ENCODE data around the gene AMY1B.
"Not testable (repeated sequence)": the region's sequence is repeated elsewhere in the genome, so short reads cannot be mapped to it uniquely, and the experiment has no call there.

AMY1B gene
- long read RNA-seq, result 0 reads

- H3K27ac ChIP-seq (replicated peaks); H3K27me3 ChIP-seq (ENCODE audit: insufficient read depth, poor library complexity, severe bottlenecking); H3K4me3 ChIP-seq (replicated peaks; ENCODE audit: insufficient read depth, low read length); DNase-seq (ENCODE audit: low read depth in 1 of 2, low spot score in 1 of 2): not testable (repeated sequence)
These were observed at the start of gene AMY1B for GRCh38 chr1:103696110-103696509. Gene AMY1B (minus strand): TSS chr1:103696210. CDS start chr1:103695639, 571 bp downstream.

GRCh38 chr1:103745040-103745439, 49.0 kb upstream of the AMY1B start:
- DNase-seq (ENCODE audit: low read depth in 1 of 2, low spot score in 1 of 2); H3K27me3 ChIP-seq (ENCODE audit: insufficient read depth, poor library complexity, severe bottlenecking); H3K27ac ChIP-seq (replicated peaks); H3K4me3 ChIP-seq (replicated peaks; ENCODE audit: insufficient read depth, low read length): not testable (repeated sequence)

DNA sequence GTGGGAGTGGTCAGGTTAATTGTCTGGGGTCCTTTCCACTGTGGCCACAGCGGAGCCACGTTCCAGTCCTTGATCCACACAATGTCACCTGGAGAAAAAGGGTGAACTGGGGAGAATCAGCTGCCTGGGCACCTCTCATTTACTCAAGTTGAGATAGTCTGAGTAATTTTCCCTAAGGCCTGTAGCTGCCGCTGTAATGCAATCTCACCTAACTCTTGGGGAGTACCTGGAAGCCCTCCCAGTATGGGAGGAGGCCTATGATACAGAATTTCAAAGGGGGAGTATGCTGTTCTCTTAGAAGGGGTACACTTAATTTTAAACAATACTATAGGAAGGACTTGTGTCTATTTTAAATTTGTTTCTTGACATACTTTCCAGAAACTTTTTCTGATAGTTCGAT, 48.4 kb upstream of the AMY1B start:
- DNase-seq (ENCODE audit: low read depth in 1 of 2, low spot score in 1 of 2); H3K27ac ChIP-seq (replicated peaks); H3K27me3 ChIP-seq (ENCODE audit: insufficient read depth, poor library complexity, severe bottlenecking); H3K4me3 ChIP-seq (replicated peaks; ENCODE audit: insufficient read depth, low read length): not testable (repeated sequence)

GRCh38 chr1:103738031-103738430, 42.0 kb upstream of the AMY1B start:
- not testable (repeated sequence) for DNase-seq (ENCODE audit: low read depth in 1 of 2, low spot score in 1 of 2); H3K27ac ChIP-seq (replicated peaks); H3K27me3 ChIP-seq (ENCODE audit: insufficient read depth, poor library complexity, severe bottlenecking); H3K4me3 ChIP-seq (replicated peaks; ENCODE audit: insufficient read depth, low read length)

DNA sequence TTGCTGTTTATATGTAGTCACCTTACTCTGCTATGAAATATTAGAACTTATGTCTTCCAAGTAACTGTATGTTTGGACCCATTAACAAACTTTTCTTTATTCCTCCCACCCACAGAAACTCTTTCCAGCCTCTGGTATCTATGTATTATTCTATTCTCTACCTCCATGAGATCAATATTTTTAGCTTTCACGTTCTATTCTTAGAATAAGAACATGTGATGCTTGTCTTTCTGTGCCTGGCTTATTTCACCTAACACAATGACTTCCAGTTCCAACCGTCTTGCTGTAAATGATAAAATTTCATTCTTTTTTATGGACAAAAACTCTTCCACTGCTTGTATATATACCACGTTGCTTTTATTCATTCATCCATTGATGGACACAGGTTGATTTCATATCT, 39.3 kb upstream of the AMY1B start:
- DNase-seq (ENCODE audit: low read depth in 1 of 2, low spot score in 1 of 2); H3K27me3 ChIP-seq (ENCODE audit: insufficient read depth, poor library complexity, severe bottlenecking); H3K27ac ChIP-seq (replicated peaks); H3K4me3 ChIP-seq (replicated peaks; ENCODE audit: insufficient read depth, low read length): not testable (repeated sequence)

- H3K27me3 ChIP-seq (ENCODE audit: insufficient read depth, poor library complexity, severe bottlenecking); H3K4me3 ChIP-seq (replicated peaks; ENCODE audit: insufficient read depth, low read length); H3K27ac ChIP-seq (replicated peaks); DNase-seq (ENCODE audit: low read depth in 1 of 2, low spot score in 1 of 2): not testable (repeated sequence)
These were observed 25.5 kb upstream of the AMY1B start for GRCh38 chr1:103721473-103721872.

- not testable (repeated sequence) for H3K27me3 ChIP-seq (ENCODE audit: insufficient read depth, poor library complexity, severe bottlenecking); H3K27ac ChIP-seq (replicated peaks); DNase-seq (ENCODE audit: low read depth in 1 of 2, low spot score in 1 of 2); H3K4me3 ChIP-seq (replicated peaks; ENCODE audit: insufficient read depth, low read length)
These were observed 21.4 kb upstream of the AMY1B start for GRCh38 chr1:103717404-103717803.

GRCh38 chr1:103710381-103710780, 14.4 kb upstream of the AMY1B start:
- H3K27me3 ChIP-seq (ENCODE audit: insufficient read depth, poor library complexity, severe bottlenecking); H3K27ac ChIP-seq (replicated peaks); H3K4me3 ChIP-seq (replicated peaks; ENCODE audit: insufficient read depth, low read length); DNase-seq (ENCODE audit: low read depth in 1 of 2, low spot score in 1 of 2): not testable (repeated sequence)

- H3K27me3 ChIP-seq (ENCODE audit: insufficient read depth, poor library complexity, severe bottlenecking); H3K4me3 ChIP-seq (replicated peaks; ENCODE audit: insufficient read depth, low read length); DNase-seq (ENCODE audit: low read depth in 1 of 2, low spot score in 1 of 2); H3K27ac ChIP-seq (replicated peaks): not testable (repeated sequence)
These were observed 11.7 kb upstream of the AMY1B start for GRCh38 chr1:103707670-103708069.

DNA sequence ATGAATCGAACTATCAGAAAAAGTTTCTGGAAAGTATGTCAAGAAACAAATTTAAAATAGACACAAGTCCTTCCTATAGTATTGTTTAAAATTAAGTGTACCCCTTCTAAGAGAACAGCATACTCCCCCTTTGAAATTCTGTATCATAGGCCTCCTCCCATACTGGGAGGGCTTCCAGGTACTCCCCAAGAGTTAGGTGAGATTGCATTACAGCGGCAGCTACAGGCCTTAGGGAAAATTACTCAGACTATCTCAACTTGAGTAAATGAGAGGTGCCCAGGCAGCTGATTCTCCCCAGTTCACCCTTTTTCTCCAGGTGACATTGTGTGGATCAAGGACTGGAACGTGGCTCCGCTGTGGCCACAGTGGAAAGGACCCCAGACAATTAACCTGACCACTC, 5.2 kb upstream of the AMY1B start:
- not testable (repeated sequence) for DNase-seq (ENCODE audit: low read depth in 1 of 2, low spot score in 1 of 2); H3K27me3 ChIP-seq (ENCODE audit: insufficient read depth, poor library complexity, severe bottlenecking); H3K4me3 ChIP-seq (replicated peaks; ENCODE audit: insufficient read depth, low read length); H3K27ac ChIP-seq (replicated peaks)

DNA sequence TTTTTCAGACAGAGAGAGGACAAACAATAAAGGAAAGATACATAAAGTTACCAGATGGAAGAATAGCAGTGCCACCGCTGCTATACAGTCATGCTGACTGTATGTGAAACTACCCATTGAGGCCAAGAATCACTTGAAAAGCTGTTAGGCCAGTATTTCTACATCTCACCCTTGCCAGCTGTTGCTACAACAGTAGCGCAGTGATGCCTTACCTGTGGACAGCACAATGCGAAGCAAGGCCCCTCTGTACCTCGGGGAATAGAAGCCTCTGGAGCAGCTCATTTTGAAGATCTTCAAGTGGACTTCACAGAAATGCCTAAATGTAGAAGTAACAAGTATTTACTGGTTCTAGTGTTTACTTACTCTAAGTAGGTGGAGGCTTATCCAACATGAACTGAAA, 4.7 kb upstream of the AMY1B start:
- not testable (repeated sequence) for H3K27me3 ChIP-seq (ENCODE audit: insufficient read depth, poor library complexity, severe bottlenecking); H3K4me3 ChIP-seq (replicated peaks; ENCODE audit: insufficient read depth, low read length); H3K27ac ChIP-seq (replicated peaks); DNase-seq (ENCODE audit: low read depth in 1 of 2, low spot score in 1 of 2)

DNA sequence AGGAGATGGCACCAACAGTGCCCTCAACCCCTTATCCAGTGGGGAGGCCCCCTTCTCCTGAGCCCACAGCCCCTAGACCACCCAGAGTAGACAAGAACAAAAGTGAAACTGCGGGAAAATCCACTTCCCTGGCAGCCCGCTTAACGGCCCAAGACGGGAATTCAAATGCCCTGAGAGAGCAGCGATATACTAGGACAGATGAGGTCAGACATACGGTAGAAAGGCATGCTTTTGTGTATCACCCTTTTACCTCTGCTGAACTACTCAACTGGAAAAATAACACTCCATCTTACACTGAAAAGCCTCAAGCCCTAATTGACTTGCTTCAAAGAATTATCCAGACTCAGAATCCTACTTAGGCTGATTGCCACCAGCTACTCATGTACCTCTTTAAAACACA, 1.4 kb upstream of the AMY1B start:
- H3K27ac ChIP-seq (replicated peaks); H3K4me3 ChIP-seq (replicated peaks; ENCODE audit: insufficient read depth, low read length); H3K27me3 ChIP-seq (ENCODE audit: insufficient read depth, poor library complexity, severe bottlenecking); DNase-seq (ENCODE audit: low read depth in 1 of 2, low spot score in 1 of 2): not testable (repeated sequence)

DNA sequence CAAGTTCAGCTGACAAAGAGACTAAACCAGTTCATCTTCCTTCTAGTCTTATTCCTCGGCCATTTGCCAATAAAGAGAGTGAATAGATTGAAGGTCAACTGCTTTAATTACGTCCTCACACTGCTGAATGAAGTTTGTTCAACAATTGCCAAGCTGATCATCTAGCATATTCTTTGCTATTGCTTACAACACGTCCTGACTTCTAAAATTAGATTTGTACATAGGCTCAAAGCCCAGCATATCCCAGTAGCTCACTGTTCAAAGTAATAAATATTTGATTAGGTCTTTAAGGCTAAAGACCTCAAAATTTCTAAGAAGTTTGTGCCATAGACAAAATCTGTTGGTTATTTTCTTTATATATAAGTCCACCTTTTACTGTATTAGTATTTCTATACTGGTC, 19.7 kb downstream of the AMY1B start:
- not testable (repeated sequence) for H3K27ac ChIP-seq (replicated peaks); H3K4me3 ChIP-seq (replicated peaks; ENCODE audit: insufficient read depth, low read length); DNase-seq (ENCODE audit: low read depth in 1 of 2, low spot score in 1 of 2); H3K27me3 ChIP-seq (ENCODE audit: insufficient read depth, poor library complexity, severe bottlenecking)

GRCh38 chr1:103655460-103655859, 40.5 kb downstream of the AMY1B start, which contains the start of gene AMY1A:
Gene AMY1A (plus strand): TSS chr1:103655760. CDS start chr1:103656331, 571 bp downstream.
- H3K27me3 ChIP-seq (ENCODE audit: insufficient read depth, poor library complexity, severe bottlenecking); DNase-seq (ENCODE audit: low read depth in 1 of 2, low spot score in 1 of 2); H3K4me3 ChIP-seq (replicated peaks; ENCODE audit: insufficient read depth, low read length): not testable (repeated sequence)

DNA sequence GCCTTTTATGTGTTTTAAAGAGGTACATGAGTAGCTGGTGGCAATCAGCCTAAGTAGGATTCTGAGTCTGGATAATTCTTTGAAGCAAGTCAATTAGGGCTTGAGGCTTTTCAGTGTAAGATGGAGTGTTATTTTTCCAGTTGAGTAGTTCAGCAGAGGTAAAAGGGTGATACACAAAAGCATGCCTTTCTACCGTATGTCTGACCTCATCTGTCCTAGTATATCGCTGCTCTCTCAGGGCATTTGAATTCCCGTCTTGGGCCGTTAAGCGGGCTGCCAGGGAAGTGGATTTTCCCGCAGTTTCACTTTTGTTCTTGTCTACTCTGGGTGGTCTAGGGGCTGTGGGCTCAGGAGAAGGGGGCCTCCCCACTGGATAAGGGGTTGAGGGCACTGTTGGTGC, 41.9 kb downstream of the AMY1B start:
- not testable (repeated sequence) for DNase-seq (ENCODE audit: low read depth in 1 of 2, low spot score in 1 of 2); H3K27me3 ChIP-seq (ENCODE audit: insufficient read depth, poor library complexity, severe bottlenecking); H3K27ac ChIP-seq (replicated peaks); H3K4me3 ChIP-seq (replicated peaks; ENCODE audit: insufficient read depth, low read length)

More at GRCh38 chr1:103655460-103655859, 40.5 kb downstream of the AMY1B start, which contains the start of gene AMY1A:
- H3K27ac ChIP-seq (replicated peaks), result not testable (repeated sequence)

DNA sequence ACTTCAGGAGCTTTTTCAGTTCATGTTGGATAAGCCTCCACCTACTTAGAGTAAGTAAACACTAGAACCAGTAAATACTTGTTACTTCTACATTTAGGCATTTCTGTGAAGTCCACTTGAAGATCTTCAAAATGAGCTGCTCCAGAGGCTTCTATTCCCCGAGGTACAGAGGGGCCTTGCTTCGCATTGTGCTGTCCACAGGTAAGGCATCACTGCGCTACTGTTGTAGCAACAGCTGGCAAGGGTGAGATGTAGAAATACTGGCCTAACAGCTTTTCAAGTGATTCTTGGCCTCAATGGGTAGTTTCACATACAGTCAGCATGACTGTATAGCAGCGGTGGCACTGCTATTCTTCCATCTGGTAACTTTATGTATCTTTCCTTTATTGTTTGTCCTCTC, 45.1 kb downstream of the AMY1B start:
- H3K27me3 ChIP-seq (ENCODE audit: insufficient read depth, poor library complexity, severe bottlenecking); H3K4me3 ChIP-seq (replicated peaks; ENCODE audit: insufficient read depth, low read length); DNase-seq (ENCODE audit: low read depth in 1 of 2, low spot score in 1 of 2); H3K27ac ChIP-seq (replicated peaks): not testable (repeated sequence)
